ENCODE measurements around the gene SOAT1. TPM values are rescaled to one million over a fixed set of nuclear protein-coding genes. Genes with fewer than 3 reads are reported as not detected.

SOAT1 gene
- total and polyA plus RNA-seq, 2 donors (not counting 1 experiment from before 2014, with no cell fraction given), result 3.1 to 25.1 TPM

GRCh38 chr1:179295164-179295755 is 1.7 kb downstream of the SOAT1 start:
- no peak for ATAC-seq (ENCODE audit: low read depth)

More at GRCh38 chr1:179295164-179295755, 1.7 kb downstream of the SOAT1 start:
- Histone ChIP-seq H2AFZ (ENCODE audit: insufficient read depth, low read depth, low read length, poor library complexity, severe bottlenecking) (no peak overlapping the region), H3K4me3 (ENCODE audit: control extremely low read depth in 1 of 5, extremely low read depth in 1 of 5, insufficient read depth in 1 of 5, low read depth in 2 of 5, low read length in 4 of 5) (peak overlapping the region in 1 of 5 experiments; percentile 89), H3K27ac (ENCODE audit: low read length in 2 of 2) (no peak overlapping the region), H3K36me3 (replicated peaks in 1 of 2; ENCODE audit: control extremely low read depth in 1 of 2, control insufficient read depth in 1 of 2, extremely low read depth in 1 of 2, insufficient read depth in 2 of 2, low read length in 1 of 2) (no peaks in the 10 kb centered on the region), H3K9ac (ENCODE audit: low read length) (peak overlapping the region; percentile 95), H3K9me3 (ENCODE audit: control extremely low read depth in 1 of 3, control insufficient read depth in 2 of 3, insufficient read depth in 1 of 3, low read length in 2 of 3) (no peaks in the 10 kb centered on the region), H4K20me1 (ENCODE audit: control insufficient read depth, insufficient read depth, low read length, poor library complexity, severe bottlenecking) (peaks cover 5% of the 10 kb centered on the region), H3K4me2 (replicated peaks; ENCODE audit: low read depth, low read length, poor library complexity, severe bottlenecking) (peak overlapping the region; percentile 88), H3K79me2 (ENCODE audit: control insufficient read depth, insufficient read depth, low read length) (peaks cover 51% of the 10 kb centered on the region), H3K4me1 (ENCODE audit: control insufficient read depth in 2 of 2, insufficient read depth in 2 of 2, low read length in 2 of 2) (peaks cover 32 to 43% of the 10 kb centered on the region in 2 donors), H3K27me3 (replicated peaks in 1 of 4; ENCODE audit: control extremely low read depth in 1 of 4, control insufficient read depth in 3 of 4, insufficient read depth in 4 of 4, low read length in 3 of 4) (no peaks in the 10 kb centered on the region)
- DNase-seq, result no peak
- ChIA-PET POLR2A (no interaction called here), CTCF (interaction anchor here (4.6 kb wide), 1 partner anchor 215 kb away, joined by 24 read pairs; the partner anchor contains the start of gene TOR3A)
- WGBS (ENCODE audit: insufficient coverage), result no CpG with 5 or more reads among the region's 2 CpGs
- Mint-ChIP-seq H3K4me1 (peaks cover 53% of the 10 kb centered on the region), H3K9me3 (ENCODE audit: insufficient read depth) (no peaks in the 10 kb centered on the region), H3K27ac (peak overlapping the region; percentile 82), H3K27me3 (no peaks in the 10 kb centered on the region), H3K4me3 (peak overlapping the region; percentile 93)
- intact Hi-C loops (cut with micrococcal nuclease), result loop anchor here (10.0 kb wide), 1 partner anchor 1340 kb away; the partner anchor contains the start of gene XPR1
- no peak for TF ChIP-seq CTCF (IDR thresholded peaks at IDR 0.05)
- TF ChIP-seq EZH2 (IDR thresholded peaks at IDR 0.05; ENCODE audit: borderline replicate concordance, insufficient read depth, low read depth, low read length, poor library complexity, severe bottlenecking), result no peak

Data from B cell (primary cell).